ENCODE measurements around the gene KANK3. TPM values are rescaled to one million over a fixed set of nuclear protein-coding genes. Genes with fewer than 3 reads are reported as not detected.
A peak's percentile ranks its signal among the peaks of the same experiment; 100 is the strongest.

Gene KANK3
- total RNA-seq, 3 donors from 2014 or later (not counting 1 experiment from before 2014, with no cell fraction given) = 5.7 to 16.9 (median 8.4) TPM

DNA sequence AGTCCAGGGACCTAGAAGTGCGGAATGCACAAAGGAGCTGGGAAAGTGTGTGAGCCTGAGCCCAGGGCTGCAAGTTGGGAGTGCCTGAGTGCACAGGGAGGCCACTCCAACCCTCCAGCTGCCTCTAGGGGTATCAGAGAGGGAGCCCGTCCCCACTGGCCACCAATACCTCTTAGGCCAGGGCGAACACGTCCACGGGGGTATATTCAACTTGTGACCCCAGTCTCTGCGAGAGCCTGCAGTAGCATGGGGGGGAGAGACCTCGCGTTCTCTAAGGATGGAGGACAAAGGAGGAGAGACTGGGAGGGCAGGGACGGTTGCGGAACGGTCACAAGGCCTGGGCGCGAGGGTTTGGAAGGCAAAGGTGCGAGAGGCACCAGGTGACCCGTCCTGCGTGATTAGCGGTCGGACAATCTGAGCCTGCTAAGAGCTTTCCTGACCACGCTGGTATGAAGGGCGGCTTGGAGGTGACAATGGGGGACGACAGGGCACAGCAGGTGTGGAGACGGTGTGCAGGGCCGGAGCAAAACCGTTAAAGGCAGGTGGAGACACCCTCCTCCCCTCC is 35.6 kb downstream of the KANK3 start:
- intact Hi-C loops (cut with micrococcal nuclease) = loop anchor here (5.0 kb wide), 1 partner anchor 1110 kb away; no protein-coding TSS in a partner anchor
- Mint-ChIP-seq H3K27me3 (ENCODE audit: low read depth in 2 of 2) (no peaks in the 10 kb centered on the region), H3K36me3 (no peaks in the 10 kb centered on the region), H3K4me3 (peak overlapping the region; percentile 86), H3K9me3 (no peaks in the 10 kb centered on the region), H3K27ac (peak overlapping the region; percentile 74 to 85), H3K4me1 (peaks cover 32 to 41% of the 10 kb centered on the region in 2 donors)
- peak overlapping the region; percentile 58 for H3K4me3 ChIP-seq (ENCODE audit: low read length)
- ATAC-seq (no peak), DNase-seq (no peak)
- peaks cover 47% of the 10 kb centered on the region for H3K4me1 ChIP-seq (ENCODE audit: control insufficient read depth, insufficient read depth, low read length)
- peak overlapping the region; percentile 23 for H3K27ac ChIP-seq (ENCODE audit: low read length)
- no peaks in the 10 kb centered on the region for H3K9me3 ChIP-seq (ENCODE audit: control insufficient read depth, insufficient read depth, low read length)
- peaks cover 21% of the 10 kb centered on the region for H3K36me3 ChIP-seq (ENCODE audit: control insufficient read depth, insufficient read depth, low read length)
- 48% methylated on average over 24 of the region's 24 CpGs for WGBS (ENCODE audit: insufficient coverage)
- TF ChIP-seq, protein P1, sequence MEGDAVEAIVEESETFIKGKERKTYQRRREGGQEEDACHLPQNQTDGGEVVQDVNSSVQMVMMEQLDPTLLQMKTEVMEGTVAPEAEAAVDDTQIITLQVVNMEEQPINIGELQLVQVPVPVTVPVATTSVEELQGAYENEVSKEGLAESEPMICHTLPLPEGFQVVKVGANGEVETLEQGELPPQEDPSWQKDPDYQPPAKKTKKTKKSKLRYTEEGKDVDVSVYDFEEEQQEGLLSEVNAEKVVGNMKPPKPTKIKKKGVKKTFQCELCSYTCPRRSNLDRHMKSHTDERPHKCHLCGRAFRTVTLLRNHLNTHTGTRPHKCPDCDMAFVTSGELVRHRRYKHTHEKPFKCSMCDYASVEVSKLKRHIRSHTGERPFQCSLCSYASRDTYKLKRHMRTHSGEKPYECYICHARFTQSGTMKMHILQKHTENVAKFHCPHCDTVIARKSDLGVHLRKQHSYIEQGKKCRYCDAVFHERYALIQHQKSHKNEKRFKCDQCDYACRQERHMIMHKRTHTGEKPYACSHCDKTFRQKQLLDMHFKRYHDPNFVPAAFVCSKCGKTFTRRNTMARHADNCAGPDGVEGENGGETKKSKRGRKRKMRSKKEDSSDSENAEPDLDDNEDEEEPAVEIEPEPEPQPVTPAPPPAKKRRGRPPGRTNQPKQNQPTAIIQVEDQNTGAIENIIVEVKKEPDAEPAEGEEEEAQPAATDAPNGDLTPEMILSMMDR (IDR thresholded peaks at IDR 0.05) = no peak
- no peaks in the 10 kb centered on the region for H3K27me3 ChIP-seq (ENCODE audit: control insufficient read depth, insufficient read depth, low read length)

DNA sequence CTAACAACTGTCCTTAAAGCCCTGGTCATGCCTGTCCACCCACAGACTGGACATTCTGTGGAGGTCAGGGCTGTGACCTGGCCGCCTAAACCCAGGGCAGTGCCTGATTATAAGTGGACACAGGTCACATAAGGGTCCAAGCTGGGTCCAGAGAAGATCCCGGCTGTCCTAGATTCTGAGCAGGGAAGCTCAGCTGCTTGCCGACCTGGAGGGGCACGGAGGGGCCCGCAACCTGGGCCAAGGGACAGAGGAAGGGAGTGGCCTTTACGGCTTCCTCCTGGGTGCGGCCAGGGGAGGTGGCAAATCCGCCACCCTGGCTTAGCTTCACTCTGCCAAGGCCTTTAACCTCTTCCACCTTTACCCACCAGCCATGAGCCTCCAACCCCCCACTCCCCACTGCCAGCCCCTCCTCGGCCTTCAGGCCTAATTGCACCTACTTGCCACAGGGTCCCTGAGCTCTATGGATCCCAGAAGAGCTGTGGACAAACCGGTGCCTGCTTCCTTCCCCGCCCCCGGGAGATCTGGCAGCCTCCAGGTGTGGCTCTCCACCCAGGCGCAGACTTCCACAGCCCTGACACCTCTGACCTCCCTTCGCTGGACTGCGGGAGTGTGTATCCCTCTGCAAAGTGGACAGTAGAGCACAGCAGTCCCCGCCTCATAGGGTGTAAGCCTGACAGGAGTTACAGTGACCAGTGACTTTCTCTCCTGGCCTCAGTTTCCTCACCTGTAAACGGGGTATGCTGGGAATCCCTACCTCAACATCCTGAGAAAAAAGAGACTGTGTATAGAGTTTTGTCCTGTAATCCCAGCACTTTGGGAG is 36.6 kb downstream of the KANK3 start:
- H3K27ac Mint-ChIP-seq = peak overlapping the region; percentile 74 to 85
- H3K4me3 Mint-ChIP-seq = peak overlapping the region; percentile 86
- Histone ChIP-seq H3K27ac (ENCODE audit: low read length) (peak overlapping the region; percentile 28), H3K36me3 (ENCODE audit: control insufficient read depth, insufficient read depth, low read length) (peaks cover 17% of the 10 kb centered on the region), H3K9me3 (ENCODE audit: control insufficient read depth, insufficient read depth, low read length) (no peaks in the 10 kb centered on the region), H3K4me1 (ENCODE audit: control insufficient read depth, insufficient read depth, low read length) (peaks cover 47% of the 10 kb centered on the region), H3K4me3 (ENCODE audit: low read length) (peak overlapping the region; percentile 8), H3K27me3 (ENCODE audit: control insufficient read depth, insufficient read depth, low read length) (no peaks in the 10 kb centered on the region)
- H3K36me3 Mint-ChIP-seq = no peaks in the 10 kb centered on the region
- no peaks in the 10 kb centered on the region for H3K9me3 Mint-ChIP-seq
- WGBS (ENCODE audit: insufficient coverage) = 73% methylated on average over 17 of the region's 17 CpGs
- DNase-seq (peak in 1 of 2 donors; percentile 10), ATAC-seq (no peak)
- H3K27me3 Mint-ChIP-seq (ENCODE audit: low read depth in 2 of 2) = no peaks in the 10 kb centered on the region
- intact Hi-C loops (cut with micrococcal nuclease) = loop anchor here (5.0 kb wide), 1 partner anchor 1109 kb away; no protein-coding TSS in a partner anchor
- H3K4me1 Mint-ChIP-seq = peaks cover 32 to 41% of the 10 kb centered on the region in 2 donors
- TF ChIP-seq, protein P1 (IDR thresholded peaks at IDR 0.05) = no peak

DNA sequence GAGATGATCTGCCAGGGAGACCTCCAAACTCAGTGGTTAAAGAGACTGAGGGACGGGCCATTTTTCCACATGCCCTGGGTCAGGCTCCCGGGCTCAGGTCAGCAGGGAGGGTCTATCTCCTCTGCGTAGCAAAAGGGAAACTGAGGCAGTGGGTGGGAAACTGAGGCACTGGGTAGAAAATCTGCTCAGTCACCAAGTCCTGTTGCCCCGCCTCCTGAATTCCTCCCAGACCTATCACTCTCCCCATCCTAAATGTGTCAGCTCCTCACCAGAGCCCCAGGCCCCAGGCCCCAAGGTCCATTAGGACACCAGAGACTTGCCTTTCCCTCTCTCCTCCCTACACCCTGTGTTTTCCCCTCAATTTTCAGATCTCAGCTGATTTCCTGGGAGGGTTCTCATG is 37.3 kb downstream of the KANK3 start:
- H3K4me3 Mint-ChIP-seq = peak overlapping the region; percentile 86
- H3K27ac Mint-ChIP-seq = peak overlapping the region; percentile 74 to 85
- no peaks in the 10 kb centered on the region for H3K9me3 Mint-ChIP-seq
- intact Hi-C loops (cut with micrococcal nuclease) = loop anchor here (5.0 kb wide), 1 partner anchor 1108 kb away; no protein-coding TSS in a partner anchor
- H3K4me1 Mint-ChIP-seq = peaks cover 32 to 41% of the 10 kb centered on the region in 2 donors
- 81% methylated on average over 4 of the region's 4 CpGs for WGBS (ENCODE audit: insufficient coverage)
- H3K4me3 ChIP-seq (ENCODE audit: low read length) = no peak overlapping the region
- peaks cover 10% of the 10 kb centered on the region for H3K36me3 ChIP-seq (ENCODE audit: control insufficient read depth, insufficient read depth, low read length)
- DNase-seq = no peak
- no peaks in the 10 kb centered on the region for H3K9me3 ChIP-seq (ENCODE audit: control insufficient read depth, insufficient read depth, low read length)
- H3K27ac ChIP-seq (ENCODE audit: low read length) = peak overlapping the region; percentile 28
- H3K36me3 Mint-ChIP-seq = no peaks in the 10 kb centered on the region
- no peak for ATAC-seq
- no peaks in the 10 kb centered on the region for H3K27me3 Mint-ChIP-seq (ENCODE audit: low read depth in 2 of 2)
- H3K4me1 ChIP-seq (ENCODE audit: control insufficient read depth, insufficient read depth, low read length) = peaks cover 47% of the 10 kb centered on the region
- TF ChIP-seq, protein P1 (IDR thresholded peaks at IDR 0.05) = no peak
- no peaks in the 10 kb centered on the region for H3K27me3 ChIP-seq (ENCODE audit: control insufficient read depth, insufficient read depth, low read length)

Data from natural killer cell (primary cell).